Fibroblast of the aortic adventitia (primary cell): ENCODE measurements around the gene AHI1. TPM values are rescaled to one million over a fixed set of nuclear protein-coding genes. Genes with fewer than 3 reads are reported as not detected.

Source experiments
- DNase-seq: peaks from one replicate; pipeline ENCODE4 v3.0.0-alpha.2; 2010; ENCODE audit warnings: low read depth
- H3K4me3 ChIP-seq: 2 replicates; pipeline ENCODE4 v1.5.1; 2011; ENCODE audit warnings: low read depth, mild to moderate bottlenecking, control low read depth, low read length, moderate library complexity
- total RNA-seq: library from RNA; depleted of rRNA; stranded (reverse); fragments of >200 nt; gene quantifications from 2 replicates; pipeline ENCODE4 v1.2.3, GENCODE V29; 2012; ENCODE audit warnings: low replicate concordance
- TF ChIP-seq, protein P1 (sequence below): IDR thresholded peaks from 2 replicates; pipeline ENCODE4 v1.5.1; 2011; ENCODE audit warnings: mild to moderate bottlenecking, low read length, control low read depth, inconsistent platforms; ENCODE audit not compliant: insufficient read depth

The AHI1 gene
- total RNA-seq, 1 donor, result 33.4 TPM

DNA sequence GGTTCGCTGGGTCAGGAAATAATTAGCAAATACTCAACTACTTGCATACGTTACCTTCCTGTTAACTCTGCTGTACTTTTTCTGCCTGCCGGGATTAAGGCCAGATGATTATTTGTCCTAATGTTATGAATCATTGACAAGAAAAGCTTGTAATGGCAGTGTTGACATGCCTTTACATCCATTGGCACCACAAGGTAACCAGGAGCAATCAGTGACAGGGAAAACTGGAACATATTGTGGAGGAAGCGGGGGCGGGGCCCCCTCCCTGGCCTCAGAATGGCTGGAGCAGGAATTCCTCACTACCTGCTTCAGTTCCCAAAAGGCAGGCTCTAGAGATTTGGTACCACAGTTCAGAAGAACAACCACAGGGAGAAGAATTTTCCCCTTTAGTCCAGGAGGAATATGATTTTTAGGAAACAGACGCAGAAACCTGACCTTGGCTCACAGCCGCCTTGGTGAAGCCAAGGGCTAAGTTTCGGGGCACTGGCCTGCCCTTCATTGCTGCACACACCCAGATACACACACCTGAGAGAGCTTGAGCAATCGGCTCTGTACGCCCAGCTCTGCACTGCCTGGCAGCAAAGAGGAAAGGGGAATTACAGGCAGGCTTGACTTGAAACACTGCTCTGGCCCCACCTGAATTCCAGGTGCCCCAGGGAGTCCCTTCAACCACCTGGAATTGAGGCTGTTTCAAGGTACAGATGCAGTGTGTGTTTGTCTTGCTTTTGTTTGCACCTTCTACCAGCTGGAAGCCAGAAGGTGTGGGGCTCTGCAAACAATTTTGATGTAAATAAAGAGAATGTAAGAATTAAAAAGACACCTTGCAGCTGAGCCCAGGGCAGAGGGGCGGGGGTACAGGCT lies 226.6 kb downstream of the AHI1 start:
- no peak for DNase-seq
- TF ChIP-seq, protein P1, sequence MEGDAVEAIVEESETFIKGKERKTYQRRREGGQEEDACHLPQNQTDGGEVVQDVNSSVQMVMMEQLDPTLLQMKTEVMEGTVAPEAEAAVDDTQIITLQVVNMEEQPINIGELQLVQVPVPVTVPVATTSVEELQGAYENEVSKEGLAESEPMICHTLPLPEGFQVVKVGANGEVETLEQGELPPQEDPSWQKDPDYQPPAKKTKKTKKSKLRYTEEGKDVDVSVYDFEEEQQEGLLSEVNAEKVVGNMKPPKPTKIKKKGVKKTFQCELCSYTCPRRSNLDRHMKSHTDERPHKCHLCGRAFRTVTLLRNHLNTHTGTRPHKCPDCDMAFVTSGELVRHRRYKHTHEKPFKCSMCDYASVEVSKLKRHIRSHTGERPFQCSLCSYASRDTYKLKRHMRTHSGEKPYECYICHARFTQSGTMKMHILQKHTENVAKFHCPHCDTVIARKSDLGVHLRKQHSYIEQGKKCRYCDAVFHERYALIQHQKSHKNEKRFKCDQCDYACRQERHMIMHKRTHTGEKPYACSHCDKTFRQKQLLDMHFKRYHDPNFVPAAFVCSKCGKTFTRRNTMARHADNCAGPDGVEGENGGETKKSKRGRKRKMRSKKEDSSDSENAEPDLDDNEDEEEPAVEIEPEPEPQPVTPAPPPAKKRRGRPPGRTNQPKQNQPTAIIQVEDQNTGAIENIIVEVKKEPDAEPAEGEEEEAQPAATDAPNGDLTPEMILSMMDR, result no peak
- H3K4me3 ChIP-seq, result no peak overlapping the region

DNA sequence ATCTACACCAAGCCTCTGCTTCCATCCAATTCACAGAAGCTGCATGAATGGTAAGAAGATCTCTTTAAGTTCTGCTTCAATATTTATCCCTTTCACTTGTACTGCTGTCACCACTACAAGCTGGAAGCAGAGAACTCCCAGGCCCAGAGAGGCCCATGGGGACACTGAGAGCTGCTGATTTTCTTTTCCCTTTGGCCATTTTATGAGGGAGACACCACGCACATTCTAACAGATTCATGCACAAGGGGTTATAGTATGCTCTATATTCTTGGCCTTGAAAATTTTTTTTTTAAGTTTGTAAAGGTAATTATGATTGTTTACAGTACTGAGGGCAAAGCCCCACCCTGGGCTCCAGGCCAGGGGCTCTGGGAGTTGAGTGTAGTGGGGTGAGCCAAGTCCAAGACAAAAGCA lies 228.1 kb downstream of the AHI1 start:
- no peak overlapping the region for H3K4me3 ChIP-seq
- TF ChIP-seq, protein P1, result no peak
- DNase-seq, result no peak

DNA sequence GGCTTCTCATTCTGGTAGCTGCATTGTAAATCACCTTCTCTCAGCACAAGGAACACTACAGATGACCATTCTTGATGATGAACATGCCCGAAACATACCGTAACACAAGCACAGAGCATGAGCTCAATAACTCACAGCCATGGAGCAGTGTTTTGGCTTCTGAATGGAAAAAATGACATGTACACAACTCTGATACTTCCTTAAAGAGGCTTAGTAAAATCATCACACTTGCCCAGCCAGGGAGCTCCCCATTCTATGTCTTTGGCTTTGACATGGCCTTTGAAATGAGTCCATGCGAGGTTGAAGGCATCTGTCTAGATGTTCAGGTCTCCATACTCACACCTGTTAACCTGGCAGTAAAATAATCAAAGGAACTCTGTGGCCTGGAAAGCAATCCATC lies 228.8 kb downstream of the AHI1 start:
- no peak overlapping the region for H3K4me3 ChIP-seq
- DNase-seq, result no peak
- TF ChIP-seq, protein P1, result no peak

DNA sequence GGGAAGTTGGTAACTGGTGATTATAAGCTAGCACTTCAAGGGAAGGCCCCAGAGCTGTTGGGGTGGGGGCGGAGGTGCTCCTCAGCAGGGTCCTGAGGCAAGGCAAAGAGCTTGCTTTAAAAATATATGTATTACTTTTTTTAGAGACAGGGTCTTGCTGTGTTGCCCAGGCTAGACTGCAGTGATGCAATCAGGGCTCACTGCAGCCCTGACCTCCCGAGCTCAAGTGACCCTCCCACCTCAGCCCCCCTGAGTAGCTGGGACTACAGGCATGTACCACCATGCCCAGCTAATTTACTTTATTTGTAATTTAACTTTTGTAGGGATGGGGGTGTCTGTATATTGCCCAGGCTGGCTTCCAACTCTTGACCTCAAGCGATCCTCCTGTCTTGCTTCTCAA lies 229.3 kb downstream of the AHI1 start:
- TF ChIP-seq, protein P1, result no peak
- H3K4me3 ChIP-seq, result no peak overlapping the region
- DNase-seq, result no peak

DNA sequence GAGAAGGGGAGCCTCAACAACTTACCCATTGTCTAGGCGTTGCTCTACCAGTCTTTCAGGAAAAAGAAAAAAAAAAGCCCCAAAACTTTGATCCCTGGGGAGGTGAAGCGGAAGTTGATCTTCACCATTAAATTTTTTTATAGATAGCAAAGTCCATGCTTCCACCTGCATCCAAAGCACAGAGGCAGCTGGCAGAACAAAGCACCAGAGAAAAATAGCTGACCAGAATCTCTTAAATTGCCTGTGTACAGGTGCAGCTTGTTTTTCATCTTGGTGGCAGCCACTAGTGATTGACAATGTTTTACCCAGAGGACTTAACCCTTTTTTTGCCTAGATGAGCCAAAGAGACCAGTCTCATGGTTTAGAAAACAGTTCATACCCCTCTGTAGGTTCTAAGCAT lies 230.5 kb downstream of the AHI1 start:
- TF ChIP-seq, protein P1, result no peak
- DNase-seq, result no peak
- H3K4me3 ChIP-seq, result no peak overlapping the region

DNA sequence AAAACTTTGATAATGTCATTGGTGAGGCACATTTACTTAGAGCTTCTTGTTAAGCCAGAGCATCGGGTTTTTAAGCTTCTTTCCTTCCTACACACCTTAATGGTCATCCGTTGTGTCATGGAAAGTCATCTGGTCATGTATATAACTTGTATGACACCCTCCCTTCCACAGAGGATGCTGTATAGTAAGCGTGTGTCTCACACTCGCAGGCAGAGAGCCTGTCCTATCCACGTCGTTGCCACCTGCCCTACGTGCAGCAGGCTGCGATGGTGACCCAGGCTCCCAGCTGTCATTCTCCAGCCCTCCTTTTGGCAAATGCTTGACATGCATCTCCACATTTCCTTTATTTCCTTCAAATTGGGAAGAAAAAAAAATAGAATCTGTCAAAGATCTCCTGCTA lies 230.9 kb downstream of the AHI1 start:
- DNase-seq, result no peak
- TF ChIP-seq, protein P1, result no peak
- H3K4me3 ChIP-seq, result no peak overlapping the region
